Measurements from ENCODE around the gene LHX4.

Gene LHX4

GRCh38 chr1:180257486-180257885 is 27.4 kb downstream of the LHX4 start:
- no peak for DNase-seq (ENCODE audit: low read depth)

- DNase-seq (ENCODE audit: low read depth) = no peak
Measured at GRCh38 chr1:180258290-180258689, 28.2 kb downstream of the LHX4 start.

GRCh38 chr1:180258935-180259334 is 28.9 kb downstream of the LHX4 start:
- DNase-seq (ENCODE audit: low read depth) = no peak

- no peak for DNase-seq (ENCODE audit: low read depth)
Measured at GRCh38 chr1:180259431-180260338, 29.6 kb downstream of the LHX4 start.

GRCh38 chr1:180260541-180260940 is 30.5 kb downstream of the LHX4 start:
- DNase-seq (ENCODE audit: low read depth) = no peak

GRCh38 chr1:180261030-180261429 is 31.0 kb downstream of the LHX4 start:
- DNase-seq (ENCODE audit: low read depth) = no peak

GRCh38 chr1:180261524-180262155 is 31.6 kb downstream of the LHX4 start:
- no peak for DNase-seq (ENCODE audit: low read depth)

- no peak for DNase-seq (ENCODE audit: low read depth)
Measured at GRCh38 chr1:180262628-180263488, 32.8 kb downstream of the LHX4 start.

GRCh38 chr1:180264595-180264994 is 34.5 kb downstream of the LHX4 start:
- no peak for DNase-seq (ENCODE audit: low read depth)

GRCh38 chr1:180265201-180265600 is 35.1 kb downstream of the LHX4 start:
- no peak for DNase-seq (ENCODE audit: low read depth)

GRCh38 chr1:180265871-180266270 is 35.8 kb downstream of the LHX4 start:
- DNase-seq (ENCODE audit: low read depth) = no peak

- no peak for DNase-seq (ENCODE audit: low read depth)
Measured at GRCh38 chr1:180266275-180267210, 36.5 kb downstream of the LHX4 start.

GRCh38 chr1:180267211-180267561 is 37.1 kb downstream of the LHX4 start:
- DNase-seq (ENCODE audit: low read depth) = no peak

- no peak for DNase-seq (ENCODE audit: low read depth)
Measured at GRCh38 chr1:180267761-180268555, 37.9 kb downstream of the LHX4 start.

GRCh38 chr1:180268556-180269075 is 38.6 kb downstream of the LHX4 start:
- DNase-seq (ENCODE audit: low read depth) = no peak

GRCh38 chr1:180269645-180270529 is 39.8 kb downstream of the LHX4 start:
- DNase-seq (ENCODE audit: low read depth) = no peak

- no peak for DNase-seq (ENCODE audit: low read depth)
Measured at GRCh38 chr1:180270530-180271271, 40.6 kb downstream of the LHX4 start.

Measured in stimulated activated CD8-positive, alpha-beta memory T cell treated with anti-CD3 and anti-CD28 coated beads, Interleukin-15, amount 100 ng/mL, for 24 hours (primary cell).